RWPE2 (cell line): Measurements from ENCODE around the gene AGR2.

Source experiments
- ATAC-seq: fragments of 200-7000 bp; cut with Tn5 transposase; 3 replicates; pipeline ENCODE4 v1.9.1; 2021; ENCODE audit warnings: low read depth
- DNase-seq: peaks from one replicate; pipeline ENCODE4 v3.0.0-alpha.2; 2020; ENCODE audit warnings: low spot score
- H3K27ac ChIP-seq: fragments of 450-650 bp; 2 replicates; pipeline ENCODE4 v1.5.1; 2017; ENCODE audit warnings: mild to moderate bottlenecking; ENCODE audit not compliant: poor library complexity, severe bottlenecking
- H3K27me3 ChIP-seq: fragments of 250-450 bp; sonication (Bioruptor Pico); 2 replicates; pipeline ENCODE4 v1.5.1; 2021; ENCODE audit warnings: mild to moderate bottlenecking, moderate library complexity; ENCODE audit not compliant: insufficient read depth, poor library complexity, severe bottlenecking
- H3K36me3 ChIP-seq: fragments of 250-450 bp; sonication (Bioruptor Pico); 2 replicates; pipeline ENCODE4 v1.5.1; 2020; ENCODE audit warnings: low read depth, mild to moderate bottlenecking, moderate library complexity
- H3K4me1 ChIP-seq: fragments of 250-450 bp; sonication (Bioruptor Pico); 2 replicates; pipeline ENCODE4 v1.5.1; 2021; ENCODE audit warnings: mild to moderate bottlenecking, moderate library complexity; ENCODE audit not compliant: insufficient read depth, poor library complexity, severe bottlenecking
- H3K4me3 ChIP-seq: fragments of 250-450 bp; sonication (Bioruptor Pico); 2 replicates; pipeline ENCODE4 v1.5.1; 2021; ENCODE audit warnings: mild to moderate bottlenecking, moderate library complexity; ENCODE audit not compliant: severe bottlenecking
- H3K9me3 ChIP-seq: fragments of 250-450 bp; sonication (Bioruptor Pico); 2 replicates; pipeline ENCODE4 v1.5.1; 2021; ENCODE audit warnings: mild to moderate bottlenecking, moderate library complexity; ENCODE audit not compliant: severe bottlenecking
- TF ChIP-seq, protein P1 (sequence below): fragments of 450-650 bp; IDR thresholded peaks from one replicate; pipeline ENCODE4 v1.5.1; 2017; ENCODE audit warnings: mild to moderate bottlenecking, moderate library complexity; ENCODE audit not compliant: poor library complexity, severe bottlenecking

Gene AGR2

DNA sequence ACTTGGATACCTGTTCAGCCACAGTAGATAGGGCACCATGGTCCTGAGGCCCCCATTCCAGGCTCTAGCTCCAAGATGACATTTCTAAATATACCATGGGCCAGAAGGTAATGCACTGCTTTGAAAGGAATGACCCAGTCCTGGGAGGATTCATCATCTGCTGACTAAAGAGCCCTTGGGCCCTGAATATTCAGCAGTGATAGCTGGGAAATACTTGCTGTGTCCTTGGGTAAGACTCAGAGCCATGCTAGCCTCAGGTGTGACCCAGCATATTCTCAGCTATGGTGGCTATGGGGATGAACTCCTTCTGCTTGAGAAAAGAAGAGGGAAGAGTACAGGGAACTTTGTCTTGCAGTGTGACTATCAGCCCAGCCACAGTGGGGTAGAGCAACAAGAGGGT, 21.3 kb upstream of the AGR2 start:
- Histone ChIP-seq H3K4me1 (no peaks in the 10 kb centered on the region), H3K4me3 (no peak overlapping the region), H3K9me3 (no peaks in the 10 kb centered on the region), H3K36me3 (no peaks in the 10 kb centered on the region), H3K27me3 (no peaks in the 10 kb centered on the region), H3K27ac (no peak overlapping the region)
- TF ChIP-seq, protein P1, sequence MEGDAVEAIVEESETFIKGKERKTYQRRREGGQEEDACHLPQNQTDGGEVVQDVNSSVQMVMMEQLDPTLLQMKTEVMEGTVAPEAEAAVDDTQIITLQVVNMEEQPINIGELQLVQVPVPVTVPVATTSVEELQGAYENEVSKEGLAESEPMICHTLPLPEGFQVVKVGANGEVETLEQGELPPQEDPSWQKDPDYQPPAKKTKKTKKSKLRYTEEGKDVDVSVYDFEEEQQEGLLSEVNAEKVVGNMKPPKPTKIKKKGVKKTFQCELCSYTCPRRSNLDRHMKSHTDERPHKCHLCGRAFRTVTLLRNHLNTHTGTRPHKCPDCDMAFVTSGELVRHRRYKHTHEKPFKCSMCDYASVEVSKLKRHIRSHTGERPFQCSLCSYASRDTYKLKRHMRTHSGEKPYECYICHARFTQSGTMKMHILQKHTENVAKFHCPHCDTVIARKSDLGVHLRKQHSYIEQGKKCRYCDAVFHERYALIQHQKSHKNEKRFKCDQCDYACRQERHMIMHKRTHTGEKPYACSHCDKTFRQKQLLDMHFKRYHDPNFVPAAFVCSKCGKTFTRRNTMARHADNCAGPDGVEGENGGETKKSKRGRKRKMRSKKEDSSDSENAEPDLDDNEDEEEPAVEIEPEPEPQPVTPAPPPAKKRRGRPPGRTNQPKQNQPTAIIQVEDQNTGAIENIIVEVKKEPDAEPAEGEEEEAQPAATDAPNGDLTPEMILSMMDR, result no peak
- DNase-seq (no peak), ATAC-seq (no peak)

DNA sequence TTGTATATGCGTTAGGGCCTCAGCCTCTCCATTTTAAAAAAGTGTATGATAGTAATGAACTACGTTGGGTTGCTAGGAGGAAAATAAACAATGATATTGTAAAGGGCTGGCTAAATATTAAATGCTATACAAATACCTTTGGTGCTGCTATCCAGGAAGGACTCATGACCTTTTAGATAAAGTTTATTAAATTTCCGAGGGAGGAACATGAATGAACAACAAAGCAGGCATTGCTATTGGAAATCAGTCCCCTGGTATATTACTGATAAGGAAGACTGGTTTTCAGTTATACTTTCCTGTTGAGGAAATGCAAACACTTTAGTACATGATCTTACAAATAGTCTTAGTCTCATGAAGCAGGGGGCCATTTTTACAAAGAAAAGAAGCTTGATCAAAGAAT, 17.2 kb upstream of the AGR2 start:
- ATAC-seq (no peak), DNase-seq (no peak)
- Histone ChIP-seq H3K27me3 (no peaks in the 10 kb centered on the region), H3K36me3 (no peaks in the 10 kb centered on the region), H3K27ac (no peak overlapping the region), H3K9me3 (no peaks in the 10 kb centered on the region), H3K4me1 (peaks cover 13% of the 10 kb centered on the region), H3K4me3 (no peak overlapping the region)
- TF ChIP-seq, protein P1, result no peak

- ATAC-seq, result no peak
- no peaks in the 10 kb centered on the region for H3K27me3 ChIP-seq
- H3K27ac ChIP-seq, result no peak overlapping the region
- H3K4me3 ChIP-seq, result no peak overlapping the region
- no peaks in the 10 kb centered on the region for H3K36me3 ChIP-seq
- TF ChIP-seq, protein P1, result no peak
- peaks cover 13% of the 10 kb centered on the region for H3K4me1 ChIP-seq
- no peak for DNase-seq
- H3K9me3 ChIP-seq, result no peaks in the 10 kb centered on the region
These were observed 13.9 kb upstream of the AGR2 start for GRCh38 chr7:16818732-16819131.

- Histone ChIP-seq H3K27me3 (no peaks in the 10 kb centered on the region), H3K9me3 (no peaks in the 10 kb centered on the region), H3K4me3 (no peak overlapping the region), H3K36me3 (no peaks in the 10 kb centered on the region), H3K4me1 (peaks cover 14% of the 10 kb centered on the region), H3K27ac (peak overlapping the region; percentile 17)
- DNase-seq (no peak), ATAC-seq (peak; percentile 96)
- TF ChIP-seq, protein P1, result no peak
These were observed 12.7 kb upstream of the AGR2 start for GRCh38 chr7:16817536-16817935.

DNA sequence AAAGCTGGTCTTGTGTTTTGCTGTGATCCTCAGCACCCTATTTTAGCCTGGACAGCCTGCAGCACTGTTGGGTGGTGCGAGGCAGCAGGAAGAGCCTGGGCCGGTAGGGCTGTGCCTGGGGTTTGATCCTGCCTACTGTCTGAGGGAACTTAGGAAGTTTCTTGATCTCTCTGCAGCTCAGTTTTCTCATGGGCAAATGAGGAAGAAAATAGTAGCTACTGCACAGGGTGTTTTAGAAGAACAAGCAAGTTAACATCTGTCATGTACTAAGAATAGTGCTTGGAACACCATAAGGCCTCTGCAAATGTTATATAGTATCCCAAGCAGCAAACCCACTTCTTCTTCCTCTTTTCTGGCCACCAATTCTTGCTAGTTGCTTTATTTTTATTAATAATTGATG, 12.0 kb upstream of the AGR2 start:
- ATAC-seq (no peak), DNase-seq (no peak)
- Histone ChIP-seq H3K27me3 (no peaks in the 10 kb centered on the region), H3K27ac (no peak overlapping the region), H3K4me1 (peaks cover 21% of the 10 kb centered on the region), H3K9me3 (no peaks in the 10 kb centered on the region), H3K4me3 (no peak overlapping the region), H3K36me3 (no peaks in the 10 kb centered on the region)
- TF ChIP-seq, protein P1, result no peak
